Vagina (tissue), 2 donors: ENCODE results near the gene CTXND2. TPM values are rescaled to one million over a fixed set of nuclear protein-coding genes. Genes with fewer than 3 reads are reported as not detected.
"Not testable (repeated sequence)": the region's sequence is repeated elsewhere in the genome, so short reads cannot be mapped to it uniquely, and the experiment has no call there.

Experiments used
- DNase-seq, 2 donors: peaks; one replicate each; pipeline ENCODE4 v3.0.0-alpha.2; 2017; ENCODE audit errors: extremely low spot score in 2 of 2
- H3K27ac ChIP-seq: fragments of 200-600 bp; sonication (generic); one replicate; pipeline ENCODE4 v1.5.1; 2019
- H3K27me3 ChIP-seq: fragments of 200-600 bp; sonication (generic); one replicate; pipeline ENCODE4 v1.5.1; 2019
- H3K36me3 ChIP-seq, 2 donors: fragments of 200-600 bp; sonication (generic); one replicate each; pipeline ENCODE4 v1.5.1; 2017 to 2019
- H3K4me1 ChIP-seq: fragments of 200-600 bp; sonication (generic); one replicate; pipeline ENCODE4 v1.5.1; 2019
- H3K4me3 ChIP-seq, 2 donors: fragments of 200-600 bp; sonication (generic); 1 replicate in 1 of 2; 2 replicates in 1 of 2; pipeline ENCODE4 v1.5.1; 2016 to 2019
- H3K9me3 ChIP-seq: fragments of 200-600 bp; sonication (generic); one replicate; pipeline ENCODE4 v1.5.1; 2019
- CTCF ChIP-seq, 3 experiments: fragments of 450-650 bp in 2 of 3; fragments of 200-600 bp in 1 of 3; sonication (generic) in 1 of 3; IDR thresholded peaks; one replicate each; pipeline ENCODE4 v1.5.1; 2017 to 2019; ENCODE audit warnings: antibody characterized with exemption in 3 of 3, mild to moderate bottlenecking in 2 of 3, moderate library complexity in 2 of 3
- POLR2A ChIP-seq, 2 donors: fragments of 450-650 bp; IDR thresholded peaks; one replicate each; pipeline ENCODE4 v1.6.1; 2017; ENCODE audit warnings: antibody characterized with exemption in 2 of 2, mild to moderate bottlenecking in 2 of 2, moderate library complexity in 2 of 2
- POLR2AphosphoS5 ChIP-seq, 2 donors: sonication (generic); formaldehyde crosslinking; IDR thresholded peaks; one replicate each; pipeline ENCODE4 v1.9.0; 2017; ENCODE audit warnings: antibody characterized with exemption in 2 of 2, mild to moderate bottlenecking in 2 of 2, low read depth in 1 of 2; ENCODE audit not compliant: insufficient read depth in 1 of 2
- intact Hi-C: fragments of 100-400 bp; cut with DNase I; formaldehyde crosslinking; loops from one replicate; pipeline ENCODE4 v1.15.1; 2023
- total RNA-seq: library from RNA; depleted of rRNA; stranded (reverse); fragments of >200 nt; gene quantifications from one replicate; pipeline ENCODE4 v1.2.3, GENCODE V29; 2016

CTXND2 gene
- total RNA-seq, 1 donor from 2014 or later = not detected

GRCh38 chr1:150875197-150876118, 11.5 kb upstream of the CTXND2 start:
- no peak for DNase-seq
- Histone ChIP-seq H3K27me3 (no peaks in the 10 kb centered on the region), H3K4me1 (peaks cover 36% of the 10 kb centered on the region), H3K27ac (peak overlapping the region; percentile 97), H3K9me3 (no peaks in the 10 kb centered on the region), H3K4me3 (peak overlapping the region; percentile 94 to 97), H3K36me3 (no peaks in the 10 kb centered on the region)
- intact Hi-C loops = loop anchor here (10.0 kb wide), 1 partner anchor 49 kb away; the partner anchor contains the start of gene SETDB1
- TF ChIP-seq POLR2AphosphoS5 (IDR thresholded peaks at IDR 0.05; ENCODE audit: insufficient read depth in 1 of 2, low read depth in 1 of 2) = peak in 1 of 2 donors; percentile 2
- TF ChIP-seq POLR2A (IDR thresholded peaks at IDR 0.05) = no peak

GRCh38 chr1:150876119-150876454, 10.8 kb upstream of the CTXND2 start:
- Histone ChIP-seq H3K4me3 (peak overlapping the region; percentile 94 to 97), H3K27me3 (no peaks in the 10 kb centered on the region), H3K9me3 (no peaks in the 10 kb centered on the region), H3K27ac (peak overlapping the region; percentile 97), H3K36me3 (no peaks in the 10 kb centered on the region), H3K4me1 (peaks cover 31% of the 10 kb centered on the region)
- DNase-seq = no peak
- TF ChIP-seq POLR2AphosphoS5 (IDR thresholded peaks at IDR 0.05; ENCODE audit: insufficient read depth in 1 of 2, low read depth in 1 of 2) = no peak
- no peak for TF ChIP-seq POLR2A (IDR thresholded peaks at IDR 0.05)
- TF ChIP-seq CTCF (IDR thresholded peaks at IDR 0.05) = no peak
- intact Hi-C loops = loop anchor here (10.0 kb wide), 1 partner anchor 49 kb away; the partner anchor contains the start of gene SETDB1

GRCh38 chr1:150878931-150879330, 8.0 kb upstream of the CTXND2 start:
- DNase-seq, H3K36me3 ChIP-seq, H3K27ac ChIP-seq, H3K9me3 ChIP-seq, H3K27me3 ChIP-seq, H3K4me3 ChIP-seq: not testable (repeated sequence)
- intact Hi-C loops = loop anchor here (1.0 to 10.0 kb wide), 2 partner anchors 46 kb away; partner anchors contain the start of gene SETDB1
- H3K4me1 ChIP-seq = peaks cover 16% of the 10 kb centered on the region

- Histone ChIP-seq H3K4me1 (no peaks in the 10 kb centered on the region), H3K27me3 (no peaks in the 10 kb centered on the region), H3K27ac (peak overlapping the region; percentile 78), H3K36me3 (no peaks in the 10 kb centered on the region), H3K9me3 (no peaks in the 10 kb centered on the region), H3K4me3 (peak overlapping the region in 1 of 2 donors; percentile 6)
- no peak for TF ChIP-seq POLR2A (IDR thresholded peaks at IDR 0.05)
- peak; percentile 54 to 81 for TF ChIP-seq POLR2AphosphoS5 (IDR thresholded peaks at IDR 0.05; ENCODE audit: insufficient read depth in 1 of 2, low read depth in 1 of 2)
- no peak for DNase-seq
- intact Hi-C loops = no loop called here
Observed at GRCh38 chr1:150881331-150882070, 5.4 kb upstream of the CTXND2 start.

- intact Hi-C loops, H3K36me3 ChIP-seq, H3K4me1 ChIP-seq, DNase-seq, H3K9me3 ChIP-seq, H3K4me3 ChIP-seq, H3K27me3 ChIP-seq: not testable (repeated sequence)
- peak overlapping the region; percentile 78 for H3K27ac ChIP-seq
Observed at GRCh38 chr1:150883121-150883520, 3.8 kb upstream of the CTXND2 start.

DNA sequence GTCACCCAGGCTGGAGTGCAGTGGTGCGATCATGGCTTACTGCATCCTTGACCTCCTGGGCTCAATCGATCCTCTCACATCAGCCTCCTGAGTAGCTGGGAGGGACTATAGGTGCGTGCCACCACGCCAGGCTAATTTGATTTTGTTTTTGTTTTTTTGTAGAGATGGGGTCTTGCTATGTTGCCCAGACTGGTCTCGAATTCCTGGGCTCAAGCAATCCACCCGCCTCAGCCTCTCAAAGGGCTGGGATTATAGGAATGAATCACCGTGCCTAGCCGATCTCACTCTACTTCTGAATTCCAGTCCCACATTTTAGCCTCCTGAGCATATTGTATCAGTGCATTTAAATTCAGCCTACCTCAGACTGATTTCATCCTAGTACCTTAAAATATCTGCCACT, 1.8 kb downstream of the CTXND2 start:
- Histone ChIP-seq H3K4me1 (no peaks in the 10 kb centered on the region), H3K27me3 (no peaks in the 10 kb centered on the region), H3K4me3 (no peak overlapping the region), H3K9me3 (no peaks in the 10 kb centered on the region), H3K36me3 (no peaks in the 10 kb centered on the region), H3K27ac (no peak overlapping the region)
- intact Hi-C loops = no loop called here
- TF ChIP-seq POLR2AphosphoS5 (IDR thresholded peaks at IDR 0.05; ENCODE audit: insufficient read depth in 1 of 2, low read depth in 1 of 2) = no peak
- no peak for TF ChIP-seq CTCF (IDR thresholded peaks at IDR 0.05)
- TF ChIP-seq POLR2A (IDR thresholded peaks at IDR 0.05) = no peak
- DNase-seq = no peak
